ENCODE measurements around the gene ATL3.

ATL3 gene

DNA sequence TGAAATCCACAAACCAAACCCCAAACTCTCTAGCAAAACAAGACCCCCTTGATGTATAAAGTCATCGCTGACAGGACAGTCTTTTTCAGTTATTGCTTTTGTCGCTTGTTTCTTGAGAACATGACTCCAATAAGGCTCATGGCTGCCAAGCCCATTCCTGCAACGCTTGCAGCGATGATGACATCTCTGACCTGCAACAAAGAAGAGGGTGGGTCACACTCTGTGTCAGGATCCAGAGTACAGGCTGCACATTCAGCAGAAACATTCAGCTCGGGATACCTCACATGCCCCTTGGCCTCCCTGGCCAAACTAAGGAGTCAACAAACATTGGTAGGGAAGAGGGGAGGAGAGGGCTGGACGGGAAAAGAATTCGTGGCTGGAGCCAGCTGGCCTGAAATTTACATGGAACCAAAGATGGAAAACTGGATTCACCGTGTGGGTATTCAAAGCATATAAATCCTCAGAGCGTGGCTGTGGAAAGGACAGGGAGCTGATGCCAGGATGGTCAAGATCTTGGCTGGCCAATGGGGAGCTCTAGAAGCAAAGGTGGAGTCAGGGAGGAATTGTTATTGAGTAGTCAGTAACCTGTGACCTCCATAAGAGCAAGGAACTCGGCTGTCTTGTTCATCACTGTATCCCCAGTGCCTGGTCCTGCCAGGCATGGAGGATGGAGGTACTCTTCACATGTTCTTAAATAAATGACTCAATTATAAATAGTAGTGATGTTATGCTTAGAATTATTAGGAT is 96.1 kb downstream of the ATL3 start:
- in situ Hi-C loops (cut with MboI; ENCODE audit: low sequenced_read_pairs, unreplicated experiment), result no loop called here
- TF ChIP-seq, protein P1, sequence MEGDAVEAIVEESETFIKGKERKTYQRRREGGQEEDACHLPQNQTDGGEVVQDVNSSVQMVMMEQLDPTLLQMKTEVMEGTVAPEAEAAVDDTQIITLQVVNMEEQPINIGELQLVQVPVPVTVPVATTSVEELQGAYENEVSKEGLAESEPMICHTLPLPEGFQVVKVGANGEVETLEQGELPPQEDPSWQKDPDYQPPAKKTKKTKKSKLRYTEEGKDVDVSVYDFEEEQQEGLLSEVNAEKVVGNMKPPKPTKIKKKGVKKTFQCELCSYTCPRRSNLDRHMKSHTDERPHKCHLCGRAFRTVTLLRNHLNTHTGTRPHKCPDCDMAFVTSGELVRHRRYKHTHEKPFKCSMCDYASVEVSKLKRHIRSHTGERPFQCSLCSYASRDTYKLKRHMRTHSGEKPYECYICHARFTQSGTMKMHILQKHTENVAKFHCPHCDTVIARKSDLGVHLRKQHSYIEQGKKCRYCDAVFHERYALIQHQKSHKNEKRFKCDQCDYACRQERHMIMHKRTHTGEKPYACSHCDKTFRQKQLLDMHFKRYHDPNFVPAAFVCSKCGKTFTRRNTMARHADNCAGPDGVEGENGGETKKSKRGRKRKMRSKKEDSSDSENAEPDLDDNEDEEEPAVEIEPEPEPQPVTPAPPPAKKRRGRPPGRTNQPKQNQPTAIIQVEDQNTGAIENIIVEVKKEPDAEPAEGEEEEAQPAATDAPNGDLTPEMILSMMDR (IDR thresholded peaks at IDR 0.05; ENCODE audit: borderline replicate concordance, control extremely low read depth, extremely low read depth, insufficient read depth, missing control alignments), result no peak

More for the DNA sequence above, 96.1 kb downstream of the ATL3 start:
- no peak for DNase-seq (ENCODE audit: low spot score)

Measured in GM13976 (cell line).